Measurements from ENCODE around the gene FBXO21. TPM values are rescaled to one million over a fixed set of nuclear protein-coding genes. Genes with fewer than 3 reads are reported as not detected.

Gene FBXO21
- total and polyA plus RNA-seq, 7 donors = 6.9 to 38.8 (median 19.9) TPM

DNA sequence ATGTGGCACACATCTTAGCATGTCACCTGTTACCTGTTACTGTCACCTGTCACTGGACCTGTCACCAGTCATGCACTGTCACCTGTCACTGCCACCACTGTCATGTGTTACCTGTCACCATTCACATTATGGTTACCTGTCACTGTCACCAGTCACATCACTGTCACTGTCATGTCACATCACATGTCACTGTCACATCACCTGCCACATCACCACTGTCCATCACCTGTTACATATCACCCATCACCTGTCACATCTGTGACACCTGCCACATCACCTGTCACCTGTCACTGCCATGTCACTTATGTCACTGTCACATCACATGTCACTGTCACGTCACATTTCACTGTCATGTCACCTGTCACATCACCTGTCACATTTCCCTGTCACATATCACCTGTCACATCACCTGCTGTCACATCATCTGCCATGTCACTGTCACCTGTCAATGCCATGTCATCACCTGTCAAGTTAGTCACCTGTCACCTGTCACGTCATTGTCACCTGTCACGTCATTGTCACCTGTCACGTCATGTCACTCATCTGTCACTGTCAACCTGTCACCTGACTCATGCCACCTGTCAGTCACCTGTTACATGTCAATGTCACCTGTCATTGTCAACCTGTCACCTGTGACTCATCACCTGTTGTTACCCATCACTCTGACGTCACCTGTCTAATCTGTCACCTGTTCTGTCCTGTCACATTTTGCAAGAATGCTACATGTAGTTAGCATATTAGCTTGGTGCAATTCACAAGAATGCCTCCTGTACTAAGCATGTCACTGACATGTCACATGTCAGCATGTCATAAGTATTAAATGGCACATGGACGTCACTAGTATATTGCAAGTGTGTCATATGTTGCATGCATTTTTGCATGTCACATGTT, 62.1 kb downstream of the FBXO21 start:
- Histone ChIP-seq H3K4me1 (no peaks in the 10 kb centered on the region), H3K4me3 (no peak overlapping the region), H3K9me3 (no peaks in the 10 kb centered on the region), H3K27ac (no peak overlapping the region), H3K36me3 (ENCODE audit: insufficient read depth in 1 of 2, low read depth in 1 of 2) (no peaks in the 10 kb centered on the region), H3K27me3 (ENCODE audit: insufficient read depth in 3 of 3, low read length in 2 of 3) (no peaks in the 10 kb centered on the region)
- intact Hi-C loops (cut with DNase I) = loop anchor here in 1 of 2 donors (10.0 kb wide), 1 partner anchor 423 kb away; no protein-coding TSS in a partner anchor
- TF ChIP-seq, protein P1, sequence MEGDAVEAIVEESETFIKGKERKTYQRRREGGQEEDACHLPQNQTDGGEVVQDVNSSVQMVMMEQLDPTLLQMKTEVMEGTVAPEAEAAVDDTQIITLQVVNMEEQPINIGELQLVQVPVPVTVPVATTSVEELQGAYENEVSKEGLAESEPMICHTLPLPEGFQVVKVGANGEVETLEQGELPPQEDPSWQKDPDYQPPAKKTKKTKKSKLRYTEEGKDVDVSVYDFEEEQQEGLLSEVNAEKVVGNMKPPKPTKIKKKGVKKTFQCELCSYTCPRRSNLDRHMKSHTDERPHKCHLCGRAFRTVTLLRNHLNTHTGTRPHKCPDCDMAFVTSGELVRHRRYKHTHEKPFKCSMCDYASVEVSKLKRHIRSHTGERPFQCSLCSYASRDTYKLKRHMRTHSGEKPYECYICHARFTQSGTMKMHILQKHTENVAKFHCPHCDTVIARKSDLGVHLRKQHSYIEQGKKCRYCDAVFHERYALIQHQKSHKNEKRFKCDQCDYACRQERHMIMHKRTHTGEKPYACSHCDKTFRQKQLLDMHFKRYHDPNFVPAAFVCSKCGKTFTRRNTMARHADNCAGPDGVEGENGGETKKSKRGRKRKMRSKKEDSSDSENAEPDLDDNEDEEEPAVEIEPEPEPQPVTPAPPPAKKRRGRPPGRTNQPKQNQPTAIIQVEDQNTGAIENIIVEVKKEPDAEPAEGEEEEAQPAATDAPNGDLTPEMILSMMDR (IDR thresholded peaks at IDR 0.05) = no peak
- DNase-seq = no peak
- 85 to 94% (median 89%) methylated on average over 6 of the region's 6 CpGs for WGBS, 3 donors
- no peak for ATAC-seq

DNA sequence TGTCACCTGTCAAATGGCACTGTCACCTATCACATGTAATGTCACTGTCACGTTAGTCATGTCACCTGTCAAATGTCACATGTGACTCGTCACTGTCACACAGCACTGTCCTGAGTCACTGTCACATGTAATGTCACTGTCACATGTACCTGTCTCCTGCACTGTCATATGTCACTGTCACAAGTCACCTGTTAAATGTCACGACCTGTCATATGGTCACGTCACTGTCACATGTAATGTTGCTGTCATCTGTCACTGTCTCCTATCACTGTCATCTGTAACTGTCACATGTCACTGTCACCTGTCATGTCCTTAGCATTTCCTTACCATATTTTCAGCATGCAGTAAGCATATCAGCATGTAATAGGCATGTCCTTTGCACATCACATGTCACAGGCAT, 63.9 kb downstream of the FBXO21 start:
- TF ChIP-seq, protein P1 (IDR thresholded peaks at IDR 0.05) = no peak
- intact Hi-C loops (cut with DNase I) = loop anchor here in 1 of 2 donors (10.0 kb wide), 1 partner anchor 422 kb away; no protein-coding TSS in a partner anchor
- H3K36me3 ChIP-seq (ENCODE audit: insufficient read depth in 1 of 2, low read depth in 1 of 2) = no peaks in the 10 kb centered on the region
- H3K27ac ChIP-seq = no peak overlapping the region
- DNase-seq (no peak), ATAC-seq (no peak)
- H3K4me3 ChIP-seq = no peak overlapping the region
- no peaks in the 10 kb centered on the region for H3K27me3 ChIP-seq (ENCODE audit: insufficient read depth in 3 of 3, low read length in 2 of 3)
- WGBS, 3 donors = 90 to 96% (median 93%) methylated on average over 4 of the region's 4 CpGs
- H3K9me3 ChIP-seq = no peaks in the 10 kb centered on the region
- H3K4me1 ChIP-seq = no peaks in the 10 kb centered on the region

DNA sequence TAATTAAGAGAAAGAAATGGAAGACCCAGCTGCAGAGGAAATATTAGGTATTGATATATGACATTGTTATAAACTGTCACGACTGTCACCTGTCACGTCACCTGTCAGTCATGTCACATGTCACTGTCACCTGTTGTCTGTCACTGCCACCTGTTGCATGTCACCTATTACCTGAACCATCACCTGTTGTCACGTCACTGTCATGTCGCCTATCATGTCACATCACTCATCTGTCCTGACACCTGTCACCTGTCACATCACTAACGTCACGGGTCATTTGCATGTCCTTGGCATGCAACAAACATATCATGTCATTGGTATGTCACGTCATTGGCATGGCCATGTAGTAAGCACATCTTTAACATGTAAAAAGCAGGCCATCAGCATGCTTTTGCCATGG, 64.5 kb downstream of the FBXO21 start:
- Histone ChIP-seq H3K4me1 (no peaks in the 10 kb centered on the region), H3K9me3 (no peaks in the 10 kb centered on the region), H3K27ac (no peak overlapping the region), H3K4me3 (no peak overlapping the region), H3K36me3 (ENCODE audit: insufficient read depth in 1 of 2, low read depth in 1 of 2) (no peaks in the 10 kb centered on the region), H3K27me3 (ENCODE audit: insufficient read depth in 3 of 3, low read length in 2 of 3) (no peaks in the 10 kb centered on the region)
- DNase-seq (no peak), ATAC-seq (no peak)
- 80 to 85% (median 85%) methylated on average over 7 of the region's 7 CpGs for WGBS, 3 donors
- intact Hi-C loops (cut with DNase I) = loop anchor here in 1 of 2 donors (10.0 kb wide), 1 partner anchor 421 kb away; no protein-coding TSS in a partner anchor
- TF ChIP-seq, protein P1 (IDR thresholded peaks at IDR 0.05) = no peak

DNA sequence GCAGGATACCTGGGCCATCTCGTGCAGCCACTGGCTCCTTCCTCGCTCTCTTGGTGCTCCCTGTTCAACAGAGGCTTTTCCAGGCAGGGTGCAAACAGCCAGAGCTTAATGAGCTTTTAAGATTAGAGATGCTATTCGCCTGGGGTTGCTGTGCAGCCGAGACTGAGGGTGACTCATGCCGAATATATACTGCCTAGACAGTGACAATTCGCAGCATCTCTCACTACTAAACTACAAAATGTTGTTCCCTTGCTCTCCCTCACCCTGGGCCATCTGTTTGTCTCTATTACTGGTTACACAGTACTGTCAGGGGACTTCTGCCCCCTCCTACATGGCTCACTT, 65.0 kb downstream of the FBXO21 start:
- H3K36me3 ChIP-seq (ENCODE audit: insufficient read depth in 1 of 2, low read depth in 1 of 2) = no peaks in the 10 kb centered on the region
- no peak for ATAC-seq
- intact Hi-C loops (cut with DNase I) = loop anchor here in 1 of 2 donors (10.0 kb wide), 1 partner anchor 420 kb away; no protein-coding TSS in a partner anchor

More for the DNA sequence above, 65.0 kb downstream of the FBXO21 start:
- DNase-seq = no peak
- Histone ChIP-seq H3K27me3 (ENCODE audit: insufficient read depth in 3 of 3, low read length in 2 of 3) (no peaks in the 10 kb centered on the region), H3K4me3 (no peak overlapping the region), H3K9me3 (no peaks in the 10 kb centered on the region), H3K4me1 (no peaks in the 10 kb centered on the region), H3K27ac (no peak overlapping the region)
- 55 to 60% (median 55%) methylated on average over 6 of the region's 6 CpGs for WGBS, 3 donors
- TF ChIP-seq, protein P1 (IDR thresholded peaks at IDR 0.05) = no peak
